Lung (tissue), 12 donors: ENCODE results near the gene DGKB. TPM values are rescaled to one million over a fixed set of nuclear protein-coding genes. Genes with fewer than 3 reads are reported as not detected.

Source experiments
- ATAC-seq: fragments of 200-7000 bp; cut with Tn5 transposase; one replicate; pipeline ENCODE4 v1.9.1; 2020; ENCODE audit warnings: moderate number of reproducible peaks; ENCODE audit not compliant: insufficient read depth, low FRiP score
- DNase-seq, 3 donors: peaks; one replicate each; pipeline ENCODE4 v3.0.0-alpha.2; 2013 to 2017
- H3K27ac ChIP-seq, 2 donors: one replicate each; pipeline ENCODE4 v1.5.1; 2013; ENCODE audit warnings: mild to moderate bottlenecking in 2 of 2, moderate library complexity in 2 of 2, control low read depth in 1 of 2, inconsistent platforms in 1 of 2, low read depth in 1 of 2, low read length in 1 of 2
- H3K27me3 ChIP-seq, 3 donors: one replicate each; pipeline ENCODE4 v1.5.1; 2013; ENCODE audit warnings: low read length in 2 of 3; ENCODE audit not compliant: control insufficient read depth in 3 of 3, insufficient read depth in 3 of 3
- H3K36me3 ChIP-seq, 4 donors: one replicate each; pipeline ENCODE4 v1.5.1; 2013; ENCODE audit warnings: low read length in 4 of 4, mild to moderate bottlenecking in 1 of 4, moderate library complexity in 1 of 4; ENCODE audit not compliant: control insufficient read depth in 4 of 4, insufficient read depth in 4 of 4
- H3K4me1 ChIP-seq, 5 donors: one replicate each; pipeline ENCODE4 v1.5.1; 2013; ENCODE audit warnings: low read length in 5 of 5, mild to moderate bottlenecking in 2 of 5, moderate library complexity in 1 of 5; ENCODE audit not compliant: control insufficient read depth in 5 of 5, insufficient read depth in 5 of 5
- H3K4me3 ChIP-seq: one replicate; pipeline ENCODE4 v1.5.1; 2013; ENCODE audit warnings: mild to moderate bottlenecking, control low read depth, moderate library complexity
- H3K9ac ChIP-seq, 2 donors: one replicate each; pipeline ENCODE4 v1.5.1; 2013; ENCODE audit warnings: low read length in 2 of 2, control low read depth in 1 of 2; ENCODE audit not compliant: insufficient read depth in 1 of 2
- H3K9me3 ChIP-seq, 4 donors: one replicate each; pipeline ENCODE4 v1.5.1; 2013; ENCODE audit warnings: low read length in 3 of 4, mild to moderate bottlenecking in 1 of 4, moderate library complexity in 1 of 4; ENCODE audit not compliant: control insufficient read depth in 4 of 4, insufficient read depth in 3 of 4
- WGBS, 2 donors: extraction: QIAGEN DNeasy Blood & Tissue Kit; methylation state at CpG; one replicate each; pipeline ENCODE4 v1.1.7; 2013; 5-methylcytosine and 5-hydroxymethylcytosine counted together
- polyA plus RNA-seq, 2 donors: library from polyadenylated mRNA; stranded (reverse); fragments of 200-250 nt; gene quantifications; one replicate each; pipeline ENCODE4 v1.2.1, GENCODE V29; 2013
- total RNA-seq, 2 donors: library from RNA; depleted of rRNA in 1 of 2; stranded (reverse); fragments of >200 nt in 1 of 2; gene quantifications; one replicate each; pipeline ENCODE4 v1.2.1, GENCODE V29; 2014 to 2021
- TF ChIP-seq, protein P1 (sequence below): IDR thresholded peaks from 2 replicates; pipeline ENCODE4 v1.5.1; 2012; ENCODE audit warnings: mild to moderate bottlenecking; ENCODE audit errors: control extremely low read depth, extremely low read depth
- donor health status: control.
- donor health status: control.
- donor health status: Bipolar disorder and iron deficiency.
- donor health status: healthy.
- donor health status: DM: yes; HTN: yes; CAD: no.

DGKB gene
- total and polyA plus RNA-seq, 4 donors = under 0.01 to 0.57 (median 0.06) TPM; not detected in 1

DNA sequence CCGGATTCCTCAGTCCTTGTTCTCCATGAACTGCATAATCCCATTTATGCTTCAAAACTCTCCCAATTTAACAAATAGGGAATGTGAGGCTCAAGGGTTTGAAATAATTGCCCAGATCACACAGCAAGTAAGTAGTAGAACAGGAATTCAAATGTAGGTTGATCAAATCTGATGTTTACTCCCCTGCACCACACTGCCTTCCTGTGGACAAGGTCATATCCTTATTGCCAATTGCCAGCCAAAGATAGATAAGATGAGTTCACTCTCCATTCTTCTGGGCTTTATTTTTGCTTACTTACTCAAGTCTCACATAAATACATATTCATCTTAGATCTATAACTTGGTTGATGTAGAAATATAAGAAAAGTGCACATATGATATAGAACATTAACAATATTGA is 477.9 kb downstream of the DGKB start:
- TF ChIP-seq, protein P1, sequence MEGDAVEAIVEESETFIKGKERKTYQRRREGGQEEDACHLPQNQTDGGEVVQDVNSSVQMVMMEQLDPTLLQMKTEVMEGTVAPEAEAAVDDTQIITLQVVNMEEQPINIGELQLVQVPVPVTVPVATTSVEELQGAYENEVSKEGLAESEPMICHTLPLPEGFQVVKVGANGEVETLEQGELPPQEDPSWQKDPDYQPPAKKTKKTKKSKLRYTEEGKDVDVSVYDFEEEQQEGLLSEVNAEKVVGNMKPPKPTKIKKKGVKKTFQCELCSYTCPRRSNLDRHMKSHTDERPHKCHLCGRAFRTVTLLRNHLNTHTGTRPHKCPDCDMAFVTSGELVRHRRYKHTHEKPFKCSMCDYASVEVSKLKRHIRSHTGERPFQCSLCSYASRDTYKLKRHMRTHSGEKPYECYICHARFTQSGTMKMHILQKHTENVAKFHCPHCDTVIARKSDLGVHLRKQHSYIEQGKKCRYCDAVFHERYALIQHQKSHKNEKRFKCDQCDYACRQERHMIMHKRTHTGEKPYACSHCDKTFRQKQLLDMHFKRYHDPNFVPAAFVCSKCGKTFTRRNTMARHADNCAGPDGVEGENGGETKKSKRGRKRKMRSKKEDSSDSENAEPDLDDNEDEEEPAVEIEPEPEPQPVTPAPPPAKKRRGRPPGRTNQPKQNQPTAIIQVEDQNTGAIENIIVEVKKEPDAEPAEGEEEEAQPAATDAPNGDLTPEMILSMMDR = no peak
- no peaks in the 10 kb centered on the region for H3K9me3 ChIP-seq
- ATAC-seq = no peak
- DNase-seq = no peak
- no peak overlapping the region for H3K9ac ChIP-seq
- 98% methylated on average over 1 of the region's 1 CpG for WGBS, 2 donors
- H3K27me3 ChIP-seq = no peaks in the 10 kb centered on the region
- H3K4me3 ChIP-seq = no peak overlapping the region
- no peaks in the 10 kb centered on the region for H3K36me3 ChIP-seq
- H3K4me1 ChIP-seq = peaks cover 0 to 6% (median 2%) of the 10 kb centered on the region in 5 donors
- no peak overlapping the region for H3K27ac ChIP-seq

DNA sequence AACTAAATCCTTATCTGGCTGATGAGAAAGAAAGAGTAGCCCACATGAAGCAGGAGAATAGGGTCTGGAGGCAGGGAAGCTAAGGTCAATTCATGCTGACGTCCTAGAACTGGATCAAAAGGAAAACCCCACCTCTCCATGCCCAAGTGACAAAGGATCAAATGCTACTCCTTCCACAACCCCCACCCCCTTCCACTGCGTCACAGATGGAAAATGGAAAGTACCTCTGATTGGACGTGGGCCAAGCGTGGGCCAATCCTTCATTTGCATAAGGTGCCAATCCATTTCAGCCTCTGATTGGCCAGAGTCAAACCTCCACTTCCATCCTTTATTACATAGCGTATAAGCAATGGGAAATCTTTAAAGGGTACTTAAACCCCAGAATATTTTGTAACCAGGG is 481.8 kb downstream of the DGKB start:
- no peak for ATAC-seq
- Histone ChIP-seq H3K9ac (no peak overlapping the region), H3K4me3 (no peak overlapping the region), H3K27ac (no peak overlapping the region), H3K9me3 (no peaks in the 10 kb centered on the region), H3K36me3 (no peaks in the 10 kb centered on the region), H3K4me1 (peaks cover 0 to 18% (median 3%) of the 10 kb centered on the region in 5 donors), H3K27me3 (no peaks in the 10 kb centered on the region)
- WGBS, 2 donors = 80 to 83% methylated on average over 5 of the region's 5 CpGs
- no peak for DNase-seq
- TF ChIP-seq, protein P1 = no peak

GRCh38 chr7:14419531-14419930 is 483.0 kb downstream of the DGKB start:
- Histone ChIP-seq H3K4me1 (peaks cover 0 to 18% (median 3%) of the 10 kb centered on the region in 5 donors), H3K27me3 (no peaks in the 10 kb centered on the region), H3K36me3 (no peaks in the 10 kb centered on the region), H3K4me3 (no peak overlapping the region), H3K27ac (peak overlapping the region in 1 of 2 donors; percentile 45), H3K9me3 (no peaks in the 10 kb centered on the region), H3K9ac (no peak overlapping the region)
- TF ChIP-seq, protein P1 = no peak
- ATAC-seq (no peak), DNase-seq (peak in 2 of 3 donors; percentile 85)
- 34 to 70% methylated on average over 2 of the region's 2 CpGs for WGBS, 2 donors

GRCh38 chr7:14418633-14419032 is 483.9 kb downstream of the DGKB start:
- 26 to 57% methylated on average over 1 of the region's 1 CpG for WGBS, 2 donors
- Histone ChIP-seq H3K4me1 (peaks cover 0 to 18% (median 3%) of the 10 kb centered on the region in 5 donors), H3K4me3 (no peak overlapping the region), H3K9me3 (no peaks in the 10 kb centered on the region), H3K9ac (no peak overlapping the region), H3K27me3 (no peaks in the 10 kb centered on the region), H3K36me3 (no peaks in the 10 kb centered on the region), H3K27ac (peak overlapping the region in 1 of 2 donors; percentile 45)
- ATAC-seq (no peak), DNase-seq (no peak)
- TF ChIP-seq, protein P1 = no peak
